ENCODE measurements around the gene ARMH1. TPM values are rescaled to one million over a fixed set of nuclear protein-coding genes. Genes with fewer than 3 reads are reported as not detected.

ARMH1 gene
- total and polyA plus RNA-seq, 2 experiments from 2014 or later, result 1.4 to 1.6 TPM

DNA sequence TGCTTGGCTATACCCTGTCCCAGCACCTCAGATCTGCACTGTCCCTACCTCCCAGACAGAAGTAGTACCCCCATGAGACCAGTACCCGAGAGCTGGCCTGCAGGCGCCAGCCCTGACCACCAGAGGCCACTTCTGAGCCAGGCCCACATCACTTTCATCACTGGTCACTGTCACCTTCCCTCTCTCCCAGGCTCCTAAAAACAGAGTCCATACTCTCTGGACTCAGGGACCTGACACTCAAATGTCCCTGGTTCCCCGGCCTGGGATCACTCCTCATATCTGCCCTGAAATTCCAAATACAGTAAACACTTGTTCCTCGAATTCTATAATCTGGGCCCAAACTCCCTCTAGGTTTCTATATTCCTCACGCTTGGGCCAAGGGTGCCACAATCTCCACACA lies 18.9 kb upstream of the ARMH1 start:
- Histone ChIP-seq H3K79me2 (ENCODE audit: insufficient read depth) (no peaks in the 10 kb centered on the region), H3K9me2 (ENCODE audit: insufficient read depth) (no peaks in the 10 kb centered on the region), H3K36me3 (ENCODE audit: low read depth) (no peaks in the 10 kb centered on the region), H3K4me3 (no peak overlapping the region), H4K20me1 (ENCODE audit: insufficient read depth) (no peaks in the 10 kb centered on the region), H3K4me1 (ENCODE audit: insufficient read depth) (no peaks in the 10 kb centered on the region), H3K9ac (no peak overlapping the region), H3K27ac (no peak overlapping the region), H3K9me3 (ENCODE audit: low read depth) (no peaks in the 10 kb centered on the region), H3K27me3 (replicated peaks; ENCODE audit: insufficient read depth) (no peaks in the 10 kb centered on the region), H3K4me2 (ENCODE audit: unreplicated experiment) (no peak overlapping the region), H3F3A (ENCODE audit: insufficient read depth) (peaks cover 7% of the 10 kb centered on the region), H2AFZ (no peak overlapping the region)
- DNase-seq, result peak; percentile 43
- WGBS, 2 experiments (ENCODE audit: low coverage in 1 of 2, low lambda C conversion rate in 2 of 2, missing lambda C conversion rate in 2 of 2), result 64 to 66% methylated on average over 5 of the region's 5 CpGs
- TF ChIP-seq EZH2phosphoT487 (IDR thresholded peaks at IDR 0.05; ENCODE audit: insufficient read depth, low read depth) (no peak), EZH2 (IDR thresholded peaks at IDR 0.05; ENCODE audit: insufficient read depth, poor library complexity, severe bottlenecking) (no peak)
- in situ Hi-C loops (cut with MboI), result no loop called here

DNA sequence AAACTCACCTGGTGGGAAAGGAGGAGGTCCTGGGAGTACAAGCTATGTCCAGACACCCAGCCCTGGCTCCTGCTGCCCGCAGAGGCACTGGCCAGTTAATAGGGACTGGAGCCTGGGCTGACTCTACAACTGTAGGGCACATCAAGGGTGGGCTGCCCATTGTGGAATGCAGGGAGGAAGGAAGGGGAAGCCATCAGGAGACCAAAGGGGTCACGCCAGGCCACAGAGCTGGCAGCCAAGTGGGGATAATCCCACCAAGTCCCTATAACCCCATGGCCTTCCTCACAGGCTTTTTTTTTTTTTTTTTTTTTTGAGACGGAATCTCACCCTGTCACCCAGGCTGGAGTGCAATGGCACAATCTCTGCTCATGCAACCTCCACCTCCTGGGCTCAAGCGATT lies 14.9 kb upstream of the ARMH1 start:
- TF ChIP-seq EZH2phosphoT487 (IDR thresholded peaks at IDR 0.05; ENCODE audit: insufficient read depth, low read depth) (no peak), EZH2 (IDR thresholded peaks at IDR 0.05; ENCODE audit: insufficient read depth, poor library complexity, severe bottlenecking) (no peak)
- Histone ChIP-seq H3K4me2 (ENCODE audit: unreplicated experiment) (no peak overlapping the region), H3K36me3 (ENCODE audit: low read depth) (no peaks in the 10 kb centered on the region), H3K27ac (no peak overlapping the region), H3K9me3 (ENCODE audit: low read depth) (no peaks in the 10 kb centered on the region), H3K9ac (no peak overlapping the region), H3F3A (ENCODE audit: insufficient read depth) (no peaks in the 10 kb centered on the region), H3K9me2 (ENCODE audit: insufficient read depth) (no peaks in the 10 kb centered on the region), H3K79me2 (ENCODE audit: insufficient read depth) (no peaks in the 10 kb centered on the region), H4K20me1 (ENCODE audit: insufficient read depth) (no peaks in the 10 kb centered on the region), H3K4me3 (no peak overlapping the region), H3K27me3 (replicated peaks; ENCODE audit: insufficient read depth) (no peaks in the 10 kb centered on the region), H2AFZ (no peak overlapping the region), H3K4me1 (ENCODE audit: insufficient read depth) (no peaks in the 10 kb centered on the region)
- DNase-seq, result no peak
- WGBS, 2 experiments (ENCODE audit: low coverage in 1 of 2, low lambda C conversion rate in 2 of 2, missing lambda C conversion rate in 2 of 2), result 95 to 99% methylated on average over 4 of the region's 4 CpGs
- in situ Hi-C loops (cut with MboI), result no loop called here

DNA sequence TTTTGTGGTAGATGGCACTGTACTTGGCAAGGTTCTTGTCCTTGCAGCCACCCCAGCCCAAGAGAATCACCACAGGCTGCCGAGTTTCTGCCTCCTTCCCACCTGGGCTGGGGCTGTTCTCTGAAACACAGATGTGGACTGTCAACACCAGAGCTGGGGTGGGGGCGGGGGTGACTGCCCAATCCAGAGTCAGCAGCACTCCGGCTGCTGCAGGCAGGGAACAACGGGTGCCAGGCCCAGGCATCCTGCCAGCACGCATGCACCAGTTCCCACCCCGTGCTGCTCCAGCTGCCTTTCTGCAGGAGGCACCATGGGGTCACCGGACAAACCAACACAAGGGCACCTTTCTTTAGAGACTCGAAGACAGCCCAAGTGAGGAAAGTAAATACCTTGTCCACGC lies 14.3 kb upstream of the ARMH1 start:
- Histone ChIP-seq H3K27ac (no peak overlapping the region), H3K4me1 (ENCODE audit: insufficient read depth) (no peaks in the 10 kb centered on the region), H3K9me3 (ENCODE audit: low read depth) (no peaks in the 10 kb centered on the region), H3K4me2 (ENCODE audit: unreplicated experiment) (no peak overlapping the region), H3F3A (ENCODE audit: insufficient read depth) (no peaks in the 10 kb centered on the region), H3K27me3 (replicated peaks; ENCODE audit: insufficient read depth) (no peaks in the 10 kb centered on the region), H3K36me3 (ENCODE audit: low read depth) (no peaks in the 10 kb centered on the region), H3K9me2 (ENCODE audit: insufficient read depth) (no peaks in the 10 kb centered on the region), H3K4me3 (no peak overlapping the region), H4K20me1 (ENCODE audit: insufficient read depth) (no peaks in the 10 kb centered on the region), H3K79me2 (ENCODE audit: insufficient read depth) (no peaks in the 10 kb centered on the region), H3K9ac (no peak overlapping the region), H2AFZ (no peak overlapping the region)
- no peak for TF ChIP-seq EZH2 (IDR thresholded peaks at IDR 0.05; ENCODE audit: insufficient read depth, poor library complexity, severe bottlenecking)
- no peak for TF ChIP-seq EZH2phosphoT487 (IDR thresholded peaks at IDR 0.05; ENCODE audit: insufficient read depth, low read depth)
- in situ Hi-C loops (cut with MboI), result no loop called here
- DNase-seq, result no peak
- WGBS, 2 experiments (ENCODE audit: low coverage in 1 of 2, low lambda C conversion rate in 2 of 2, missing lambda C conversion rate in 2 of 2), result 31 to 42% methylated on average over 9 of the region's 9 CpGs

DNA sequence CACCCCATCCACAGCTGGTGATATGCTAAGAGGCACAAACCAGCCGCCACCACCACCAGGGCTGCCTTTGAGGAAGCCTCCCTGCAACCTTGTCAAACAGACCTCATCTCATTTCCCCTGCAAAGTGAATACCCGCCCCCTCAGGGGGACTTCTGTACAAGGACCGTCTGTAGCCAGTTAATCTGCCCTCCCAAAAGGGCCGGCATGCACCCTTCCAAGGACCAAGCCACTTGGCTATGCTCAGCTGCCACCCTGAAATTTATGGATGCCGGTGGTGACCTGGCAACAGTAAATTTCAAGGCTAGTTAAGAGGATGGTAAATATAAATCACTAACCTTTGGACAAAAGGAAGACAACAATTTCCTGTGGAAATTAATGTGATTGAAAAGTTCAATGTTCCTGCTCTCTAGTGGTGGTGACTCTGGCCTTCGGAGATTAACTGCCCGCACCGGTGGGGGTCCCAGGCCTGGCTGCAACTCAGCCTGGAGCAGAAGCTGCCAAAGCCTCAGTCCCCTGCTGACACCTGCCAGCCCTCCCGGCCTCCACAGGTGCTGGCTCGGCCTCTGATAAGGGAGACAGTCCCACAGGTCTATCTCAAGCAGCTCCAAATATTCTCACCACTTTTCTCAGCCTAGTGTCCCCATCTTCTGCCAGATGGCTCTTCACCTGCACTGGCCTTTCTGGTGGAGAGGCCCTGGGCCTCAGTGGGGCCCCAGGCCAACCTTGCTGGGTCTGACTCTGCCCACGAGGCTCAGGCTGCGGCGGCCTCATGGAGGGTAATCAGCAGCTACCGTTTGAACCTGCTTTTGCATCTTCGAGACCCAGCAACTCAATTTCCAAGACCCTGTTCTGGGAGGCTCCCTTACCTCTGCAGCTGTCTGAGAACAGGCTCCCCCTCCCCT lies 12.5 kb upstream of the ARMH1 start:
- H3K9ac ChIP-seq, result no peak overlapping the region
- H3K4me3 ChIP-seq, result no peak overlapping the region
- H3K4me2 ChIP-seq (ENCODE audit: unreplicated experiment), result no peak overlapping the region
- H3K27ac ChIP-seq, result no peak overlapping the region
- no peak for TF ChIP-seq EZH2 (IDR thresholded peaks at IDR 0.05; ENCODE audit: insufficient read depth, poor library complexity, severe bottlenecking)
- no peak for TF ChIP-seq EZH2phosphoT487 (IDR thresholded peaks at IDR 0.05; ENCODE audit: insufficient read depth, low read depth)
- 81 to 82% methylated on average over 15 of the region's 15 CpGs for WGBS, 2 experiments (ENCODE audit: low coverage in 1 of 2, low lambda C conversion rate in 2 of 2, missing lambda C conversion rate in 2 of 2)
- H3K79me2 ChIP-seq (ENCODE audit: insufficient read depth), result no peaks in the 10 kb centered on the region
- no peaks in the 10 kb centered on the region for H3K9me3 ChIP-seq (ENCODE audit: low read depth)
- in situ Hi-C loops (cut with MboI), result no loop called here
- H3K4me1 ChIP-seq (ENCODE audit: insufficient read depth), result no peaks in the 10 kb centered on the region
- no peak overlapping the region for H2AFZ ChIP-seq
- no peak for DNase-seq
- no peaks in the 10 kb centered on the region for H3K9me2 ChIP-seq (ENCODE audit: insufficient read depth)
- H4K20me1 ChIP-seq (ENCODE audit: insufficient read depth), result no peaks in the 10 kb centered on the region
- H3F3A ChIP-seq (ENCODE audit: insufficient read depth), result no peaks in the 10 kb centered on the region
- H3K36me3 ChIP-seq (ENCODE audit: low read depth), result no peaks in the 10 kb centered on the region
- no peaks in the 10 kb centered on the region for H3K27me3 ChIP-seq (replicated peaks; ENCODE audit: insufficient read depth)
